Right lobe of liver (tissue), 4 donors: ENCODE results near the gene DNPH1.

ENCODE experiments used
- POLR2A ChIP-seq: fragments of 450-650 bp; IDR thresholded peaks from one replicate; pipeline ENCODE4 v1.6.1; 2017; ENCODE audit warnings: antibody characterized with exemption, mild to moderate bottlenecking
- TF ChIP-seq, protein P1 (sequence below), 4 donors: fragments of 200-600 bp in 3 of 4; fragments of 450-650 bp in 1 of 4; IDR thresholded peaks; one replicate each; pipeline versions ENCODE4 v1.5.1 to v1.8.0; 2016 to 2022; ENCODE audit warnings: antibody characterized with exemption in 4 of 4, mild to moderate bottlenecking in 2 of 4
- donor health status: DM: no; HTN: no; CAD: no.
- donor health status: DM: no; HTN: no; CAD: no.
- donor health status: DM: no; HTN: yes; CAD: no.

DNA sequence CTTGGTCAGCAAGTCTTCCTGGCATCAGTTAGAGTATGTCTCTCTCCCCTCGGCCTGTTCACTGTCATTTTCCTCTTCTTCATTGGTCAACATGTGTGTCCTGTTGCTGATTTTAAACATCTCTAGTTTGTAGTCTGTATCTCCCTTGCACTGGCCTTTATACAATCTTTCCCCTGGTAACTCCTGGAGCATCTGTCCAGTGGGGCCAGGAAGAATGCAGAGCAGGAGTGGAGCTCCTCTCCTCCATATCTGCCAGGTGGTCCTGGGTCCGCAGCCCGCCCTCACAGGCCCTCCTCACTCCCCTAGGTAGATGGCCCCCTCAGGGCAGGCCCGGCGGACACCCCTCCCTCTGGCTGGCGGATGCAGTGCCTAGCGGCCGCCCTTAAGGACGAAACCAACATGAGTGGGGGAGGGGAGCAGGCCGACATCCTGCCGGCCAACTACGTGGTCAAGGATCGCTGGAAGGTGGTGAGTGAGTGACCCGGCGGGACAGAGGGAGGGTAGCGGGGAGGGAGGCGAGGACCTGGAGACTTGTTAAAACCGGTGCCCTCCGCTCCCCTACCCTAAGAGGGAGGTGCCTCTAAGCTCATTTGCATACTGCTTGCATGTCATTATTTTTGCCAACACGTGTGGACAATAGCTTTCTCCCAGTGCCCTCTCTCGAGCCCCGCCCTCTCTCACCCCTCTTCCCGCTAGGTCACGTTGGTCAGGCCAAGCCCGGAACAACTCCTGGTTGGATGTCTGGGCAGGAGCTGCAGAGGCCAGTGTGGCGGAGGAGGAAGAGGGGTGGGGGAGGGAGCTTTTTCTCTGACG lies 17.2 kb upstream of the DNPH1 start:
- no peak for TF ChIP-seq POLR2A
- TF ChIP-seq, protein P1, sequence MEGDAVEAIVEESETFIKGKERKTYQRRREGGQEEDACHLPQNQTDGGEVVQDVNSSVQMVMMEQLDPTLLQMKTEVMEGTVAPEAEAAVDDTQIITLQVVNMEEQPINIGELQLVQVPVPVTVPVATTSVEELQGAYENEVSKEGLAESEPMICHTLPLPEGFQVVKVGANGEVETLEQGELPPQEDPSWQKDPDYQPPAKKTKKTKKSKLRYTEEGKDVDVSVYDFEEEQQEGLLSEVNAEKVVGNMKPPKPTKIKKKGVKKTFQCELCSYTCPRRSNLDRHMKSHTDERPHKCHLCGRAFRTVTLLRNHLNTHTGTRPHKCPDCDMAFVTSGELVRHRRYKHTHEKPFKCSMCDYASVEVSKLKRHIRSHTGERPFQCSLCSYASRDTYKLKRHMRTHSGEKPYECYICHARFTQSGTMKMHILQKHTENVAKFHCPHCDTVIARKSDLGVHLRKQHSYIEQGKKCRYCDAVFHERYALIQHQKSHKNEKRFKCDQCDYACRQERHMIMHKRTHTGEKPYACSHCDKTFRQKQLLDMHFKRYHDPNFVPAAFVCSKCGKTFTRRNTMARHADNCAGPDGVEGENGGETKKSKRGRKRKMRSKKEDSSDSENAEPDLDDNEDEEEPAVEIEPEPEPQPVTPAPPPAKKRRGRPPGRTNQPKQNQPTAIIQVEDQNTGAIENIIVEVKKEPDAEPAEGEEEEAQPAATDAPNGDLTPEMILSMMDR (IDR thresholded peaks at IDR 0.05): no peak
